ENCODE results near the gene C16orf74.

- TF ChIP-seq CTCF (IDR thresholded peaks at IDR 0.05) (no peak), ZFX (IDR thresholded peaks at IDR 0.05; ENCODE audit: borderline replicate concordance) (no peak)
Observed at GRCh38 chr16:85662976-85663830, 87.7 kb downstream of the C16orf74 start.

All from 22Rv1 (cell line).